RWPE1 (cell line): ENCODE measurements around the gene CREB3L4.

Experiments
- CTCF ChIA-PET: fragments of 350-600 bp; sonication (Branson Sonifier 250); formaldehyde crosslinking; extraction: SDS; loops from one replicate; lab custom pipeline; 2021; lab: Yijun Ruan, JAX
- POLR2A ChIA-PET: fragments of 400-600 bp; formaldehyde crosslinking; extraction: SDS; loops from one replicate; lab custom pipeline; 2020; ENCODE audit warnings: antibody characterized with exemption; ENCODE audit not compliant: low non-redundant PET; lab: Yijun Ruan, JAX
- DNase-seq: peaks from one replicate; pipeline ENCODE4 v3.0.0; 2012; ENCODE audit warnings: low spot score
- H3K27ac ChIP-seq: fragments of 450-650 bp; 2 replicates; pipeline ENCODE4 v1.5.1; 2017
- CTCF ChIP-seq: fragments of 450-650 bp; conservative IDR thresholded peaks from 2 replicates; pipeline ENCODE4 v1.5.1; 2017; ENCODE audit warnings: low read depth, mild to moderate bottlenecking

Gene CREB3L4

GRCh38 chr1:153985941-153986761 is 18.4 kb downstream of the CREB3L4 start, which contains the start of gene RAB13:
Gene RAB13, minus strand, starts transcription at chr1:153986339. Its CDS starts 103 bp downstream, at chr1:153986236.
- TF ChIP-seq CTCF = no peak
- ChIA-PET POLR2A (interaction anchor here (1.2 kb wide), 2 partner anchors 19 to 23 kb away, joined by 3 to 4 read pairs; partner anchors contain the start of genes CREB3L4 and SLC39A1), CTCF (interaction anchor here (0.5 to 3.6 kb wide), 24 partner anchors 8 to 632 kb away, joined by 3 to 18 read pairs (median 4); partner anchors contain the start of genes CREB3L4, HAX1, JTB and S100A9)
- H3K27ac ChIP-seq = peak within 1 kb of the TSS; percentile 84
- peak; percentile 93 for DNase-seq

GRCh38 chr1:153987621-153988020 is 19.9 kb downstream of the CREB3L4 start:
- ChIA-PET POLR2A (no interaction called here), CTCF (interaction anchor here (0.7 to 3.6 kb wide), 5 partner anchors 35 to 564 kb away, joined by 3 to 18 read pairs (median 3); no protein-coding TSS in a partner anchor)
- no peak for DNase-seq
- peak overlapping the region; percentile 77 for H3K27ac ChIP-seq
- TF ChIP-seq CTCF = no peak

- ChIA-PET POLR2A (interaction anchor here (0.7 to 1.5 kb wide), 5 partner anchors 9 to 67 kb away, joined by 3 to 8 read pairs (median 6); partner anchors contain the start of gene CREB3L4), CTCF (interaction anchor here (0.8 kb wide), 1 partner anchor 169 kb away, joined by 4 read pairs; no protein-coding TSS in a partner anchor)
- peak; percentile 94 for DNase-seq
- H3K27ac ChIP-seq = peak within 1 kb of the TSS; percentile 80
- TF ChIP-seq CTCF = no peak
These were observed 22.9 kb downstream of the CREB3L4 start, which contains the start of gene RPS27 for GRCh38 chr1:153990468-153991150. Gene RPS27, plus strand, starts transcription at chr1:153990762. Its CDS starts 35 bp downstream, at chr1:153990797.

GRCh38 chr1:153991151-153991630 is 23.5 kb downstream of the CREB3L4 start:
- TF ChIP-seq CTCF = no peak
- CTCF ChIA-PET = interaction anchor here (0.8 kb wide), 1 partner anchor 170 kb away, joined by 4 read pairs; no protein-coding TSS in a partner anchor

GRCh38 chr1:153991806-153992205 is 24.1 kb downstream of the CREB3L4 start:
- ChIA-PET POLR2A (interaction anchor here (0.6 to 1.0 kb wide), 2 partner anchors 25 to 28 kb away, joined by 3 read pairs; no protein-coding TSS in a partner anchor), CTCF (interaction anchor here (0.6 kb wide), 1 partner anchor 194 kb away, joined by 5 read pairs; no protein-coding TSS in a partner anchor)
- DNase-seq = no peak
- no peak for TF ChIP-seq CTCF
- H3K27ac ChIP-seq = no peak overlapping the region

More at GRCh38 chr1:153991151-153991630, 23.5 kb downstream of the CREB3L4 start:
- POLR2A ChIA-PET = interaction anchor here (0.6 to 1.5 kb wide), 4 partner anchors 8 to 28 kb away, joined by 3 to 7 read pairs (median 3); no protein-coding TSS in a partner anchor
- H3K27ac ChIP-seq = peak overlapping the region; percentile 80
- DNase-seq = no peak
